H9 (cell line): ENCODE data around the gene ZSWIM4. TPM values are rescaled to one million over a fixed set of nuclear protein-coding genes. Genes with fewer than 3 reads are reported as not detected.

Experiments used
- DNase-seq: peaks from one replicate; pipeline ENCODE4 v3.0.0-alpha.2; 2017
- H2AFZ ChIP-seq: one replicate; pipeline ENCODE4 v1.6.1; 2013; ENCODE audit warnings: mild to moderate bottlenecking, low read length, control low read depth, moderate library complexity
- H2AK5ac ChIP-seq: 2 replicates; pipeline ENCODE4 v1.6.1; 2013; ENCODE audit warnings: low read length, control low read depth, mixed read lengths; ENCODE audit not compliant: insufficient read length
- H2BK120ac ChIP-seq: one replicate; pipeline ENCODE4 v1.6.1; 2013; ENCODE audit warnings: low read depth, mild to moderate bottlenecking, low read length, control low read depth, inconsistent platforms; ENCODE audit not compliant: poor library complexity, severe bottlenecking
- H2BK12ac ChIP-seq: 2 replicates; pipeline ENCODE4 v1.6.1; 2013; ENCODE audit warnings: low read length, control low read depth, mixed read lengths, low read depth; ENCODE audit not compliant: insufficient read length
- H2BK15ac ChIP-seq: 2 replicates; pipeline ENCODE4 v1.6.1; 2013; ENCODE audit warnings: low read depth, low read length, control low read depth
- H2BK20ac ChIP-seq: one replicate; pipeline ENCODE4 v1.6.1; 2013; ENCODE audit warnings: low read depth, mild to moderate bottlenecking, low read length, control low read depth, inconsistent platforms; ENCODE audit not compliant: poor library complexity, severe bottlenecking
- H2BK5ac ChIP-seq: 2 replicates; pipeline ENCODE4 v1.6.1; 2013; ENCODE audit warnings: low read length, control low read depth, mixed read lengths; ENCODE audit not compliant: insufficient read length
- H3K14ac ChIP-seq: 2 replicates; pipeline ENCODE4 v1.6.1; 2013; ENCODE audit warnings: low read length, control low read depth; ENCODE audit not compliant: insufficient read depth
- H3K18ac ChIP-seq: 2 replicates; pipeline ENCODE4 v1.6.1; 2013; ENCODE audit warnings: low read depth, mild to moderate bottlenecking, mixed read lengths, low read length, control low read depth; ENCODE audit not compliant: insufficient read length
- H3K23ac ChIP-seq: 2 replicates; pipeline ENCODE4 v1.6.1; 2013; ENCODE audit warnings: low read length, control low read depth, mixed read lengths, low read depth; ENCODE audit not compliant: insufficient read length
- H3K23me2 ChIP-seq: 2 replicates; pipeline ENCODE4 v1.6.1; 2013; ENCODE audit warnings: low read depth, mild to moderate bottlenecking, mixed read lengths, low read length, control low read depth; ENCODE audit not compliant: insufficient read length, poor library complexity, severe bottlenecking
- H3K27ac ChIP-seq: 2 replicates; pipeline ENCODE4 v1.5.1; 2013; ENCODE audit warnings: low read length, control low read depth, mixed read lengths, low read depth; ENCODE audit not compliant: insufficient read length
- H3K27me3 ChIP-seq: 2 replicates; pipeline ENCODE4 v1.6.1; 2013; ENCODE audit warnings: low read length, control low read depth, inconsistent platforms; ENCODE audit not compliant: insufficient read depth
- H3K4ac ChIP-seq: 2 replicates; pipeline ENCODE4 v1.6.1; 2013; ENCODE audit warnings: low read depth, mild to moderate bottlenecking, control low read depth, inconsistent platforms, low read length, moderate library complexity
- H3K4me1 ChIP-seq: 2 replicates; pipeline ENCODE4 v1.6.1; 2013; ENCODE audit warnings: low read length, control low read depth, inconsistent platforms; ENCODE audit not compliant: insufficient read depth
- H3K4me2 ChIP-seq: 2 replicates; pipeline ENCODE4 v1.6.1; 2013; ENCODE audit warnings: low read length, control low read depth, mixed read lengths; ENCODE audit not compliant: insufficient read length, insufficient read depth
- H3K56ac ChIP-seq: 2 replicates; pipeline ENCODE4 v1.6.1; 2013; ENCODE audit warnings: low read depth, mild to moderate bottlenecking, mixed read lengths, low read length, control low read depth; ENCODE audit not compliant: insufficient read length
- H3K79me1 ChIP-seq: 2 replicates; pipeline ENCODE4 v1.6.1; 2013; ENCODE audit warnings: low read depth, mild to moderate bottlenecking, moderate library complexity, low read length, control low read depth, inconsistent platforms; ENCODE audit not compliant: insufficient read depth, poor library complexity, severe bottlenecking
- H3K79me2 ChIP-seq: 2 replicates; pipeline ENCODE4 v1.6.1; 2013; ENCODE audit warnings: low read length, control low read depth, inconsistent platforms; ENCODE audit not compliant: insufficient read depth
- H3K9ac ChIP-seq: 2 replicates; pipeline ENCODE4 v1.6.1; 2013; ENCODE audit warnings: low read length, control low read depth, mixed read lengths; ENCODE audit not compliant: insufficient read length; ENCODE audit errors: extremely low read depth
- H3K9me3 ChIP-seq: one replicate; pipeline ENCODE4 v1.6.1; 2013; ENCODE audit warnings: low read depth, low read length, inconsistent platforms; ENCODE audit not compliant: control insufficient read depth
- H3T11ph ChIP-seq: one replicate; pipeline ENCODE4 v1.6.1; 2013; ENCODE audit warnings: mild to moderate bottlenecking, low read length, control low read depth, inconsistent platforms
- H4K20me1 ChIP-seq: one replicate; pipeline ENCODE4 v1.6.1; 2013; ENCODE audit not compliant: control insufficient read depth, insufficient read length, insufficient read depth
- H4K5ac ChIP-seq: 2 replicates; pipeline ENCODE4 v1.6.1; 2013; ENCODE audit warnings: low read depth, mild to moderate bottlenecking, mixed read lengths, low read length, control low read depth; ENCODE audit not compliant: insufficient read length
- H4K8ac ChIP-seq: replicated peaks from 2 replicates; pipeline ENCODE4 v1.6.1; 2013; ENCODE audit warnings: low read length, control low read depth, mixed read lengths, low read depth; ENCODE audit not compliant: insufficient read length
- H4K91ac ChIP-seq: 2 replicates; pipeline ENCODE4 v1.6.1; 2013; ENCODE audit warnings: low read depth, mild to moderate bottlenecking, moderate library complexity, mixed read lengths, low read length, control low read depth; ENCODE audit not compliant: insufficient read length
- H3K27ac Mint-ChIP-seq, 3 experiments: 2 replicates in 2 of 3; 3 replicates in 1 of 3; pipeline ENCODE4 v1.8.0; 2020 to 2021; ENCODE audit warnings: mixed read lengths in 3 of 3, mild to moderate bottlenecking in 1 of 3, moderate library complexity in 1 of 3
- H3K27me3 Mint-ChIP-seq: 2 replicates; pipeline ENCODE4 v1.8.0; 2021; ENCODE audit warnings: low read depth, mild to moderate bottlenecking, moderate library complexity, mixed read lengths
- H3K36me3 Mint-ChIP-seq, 3 experiments: 2 replicates in 2 of 3; 3 replicates in 1 of 3; pipeline ENCODE4 v1.8.0; 2020 to 2021; ENCODE audit warnings: low read depth in 3 of 3, mixed read lengths in 3 of 3; ENCODE audit not compliant: insufficient read depth in 1 of 3
- H3K4me1 Mint-ChIP-seq, 2 experiments: 2 replicates each; pipeline ENCODE4 v1.8.0; 2020; ENCODE audit warnings: mixed read lengths in 2 of 2
- H3K4me3 Mint-ChIP-seq, 2 experiments: 2 replicates in 1 of 2; 3 replicates in 1 of 2; pipeline ENCODE4 v1.8.0; 2020 to 2021; ENCODE audit warnings: mild to moderate bottlenecking in 2 of 2, mixed read lengths in 2 of 2, moderate library complexity in 1 of 2
- H3K9me3 Mint-ChIP-seq, 2 experiments: 2 replicates in 1 of 2; 3 replicates in 1 of 2; pipeline ENCODE4 v1.8.0; 2020; ENCODE audit warnings: mild to moderate bottlenecking in 2 of 2, mixed read lengths in 2 of 2, moderate library complexity in 1 of 2
- WGBS: extraction: QIAGEN DNeasy Blood & Tissue Kit; methylation state at CpG from one replicate; pipeline ENCODE4 v1.1.7; 2013; ENCODE audit warnings: missing lambda C conversion rate, low lambda C conversion rate, mixed read lengths; ENCODE audit not compliant: insufficient read length; ENCODE audit errors: extremely low coverage; 5-methylcytosine and 5-hydroxymethylcytosine counted together
- total RNA-seq: library from RNA; stranded (reverse); gene quantifications from 2 replicates; pipeline ENCODE4 v1.2.1, GENCODE V29; 2021
- TF ChIP-seq, protein P1 (sequence below): fragments of 200-600 bp; sonication (generic); conservative IDR thresholded peaks from 3 replicates; pipeline ENCODE4 v1.8.0; 2021; ENCODE audit warnings: antibody characterized with exemption, mild to moderate bottlenecking

The ZSWIM4 gene
- total RNA-seq, 1 experiment from 2014 or later, result 50.7 TPM

DNA sequence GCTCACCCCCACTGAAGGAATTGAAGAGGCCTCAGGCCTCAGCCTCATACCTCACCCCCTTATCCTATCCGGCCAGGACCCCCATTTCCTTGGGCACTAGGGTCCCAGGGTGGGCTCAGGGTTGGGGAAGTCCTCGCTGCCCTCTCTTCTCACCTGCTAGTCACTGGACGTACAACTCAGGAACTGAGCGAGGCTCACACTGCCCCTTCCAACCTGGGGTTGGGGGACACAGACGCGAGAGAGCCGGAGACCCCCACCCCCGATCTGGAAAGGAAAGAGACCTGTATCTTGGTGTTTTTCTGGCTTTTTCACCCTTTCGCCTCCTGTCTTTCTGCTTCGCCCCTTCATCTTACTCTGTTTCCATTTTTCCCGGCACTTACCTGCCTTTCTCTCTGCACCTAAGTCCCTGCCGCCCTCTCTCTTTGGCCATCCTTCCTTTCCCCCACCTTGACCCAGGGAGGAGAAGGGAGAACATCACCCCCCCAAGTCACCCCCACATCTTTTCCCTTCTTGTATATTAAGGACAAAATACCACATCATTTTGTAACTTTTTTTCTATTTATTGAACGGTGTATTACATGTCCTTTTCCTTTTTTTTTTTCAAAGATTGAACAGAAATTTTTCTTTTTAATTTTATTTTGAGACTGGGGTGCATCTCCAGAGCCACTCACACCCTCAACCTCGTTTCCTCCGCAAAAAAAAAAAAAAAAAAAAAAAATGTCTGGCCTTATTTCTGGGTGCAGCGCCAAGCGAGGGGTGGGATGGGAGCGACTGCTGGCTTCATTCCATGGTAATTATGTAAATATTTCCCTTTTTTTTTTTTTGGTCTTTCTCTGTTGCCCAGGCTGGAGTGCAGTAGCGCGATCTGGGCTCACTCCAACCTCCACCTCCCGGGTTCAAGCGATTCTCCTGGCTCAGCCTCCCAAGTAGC lies 36.6 kb downstream of the ZSWIM4 start:
- H3K56ac ChIP-seq, result no peak overlapping the region
- H3K9me3 ChIP-seq, result no peaks in the 10 kb centered on the region
- WGBS, result no CpG with 5 or more reads among the region's 22 CpGs
- no peaks in the 10 kb centered on the region for H4K20me1 ChIP-seq
- H4K8ac ChIP-seq, result no peak overlapping the region
- H2BK20ac ChIP-seq, result no peak overlapping the region
- no peaks in the 10 kb centered on the region; the same call in 1 of the 2 replicates for H3K27me3 Mint-ChIP-seq
- H4K91ac ChIP-seq, result no peak overlapping the region
- H3K18ac ChIP-seq, result no peak overlapping the region
- no peak overlapping the region for H3T11ph ChIP-seq
- H3K27ac Mint-ChIP-seq, result peak overlapping the region in 1 of 3 experiments; percentile 19; a peak in 2 of 7 replicates
- H3K36me3 Mint-ChIP-seq, result peaks cover 18 to 41% (median 41%) of the 10 kb centered on the region in 3 experiments; a peak in 6 of 7 replicates
- no peak overlapping the region for H3K23ac ChIP-seq
- no peaks in the 10 kb centered on the region for H3K79me2 ChIP-seq
- no peak overlapping the region for H2BK5ac ChIP-seq
- peaks cover 14 to 18% of the 10 kb centered on the region in 2 experiments for H3K4me1 Mint-ChIP-seq
- no peaks in the 10 kb centered on the region for H3K79me1 ChIP-seq
- H3K9me3 Mint-ChIP-seq, result no peaks in the 10 kb centered on the region; a peak in 1 of 5 replicates
- no peak overlapping the region for H4K5ac ChIP-seq
- H3K4me3 Mint-ChIP-seq, result peak overlapping the region in 1 of 2 experiments; percentile 44; a peak in 1 of 5 replicates
- H3K23me2 ChIP-seq, result peaks cover 7% of the 10 kb centered on the region
- no peak for DNase-seq
- no peak overlapping the region for H3K4ac ChIP-seq
- H2BK120ac ChIP-seq, result no peak overlapping the region
- H3K27ac ChIP-seq, result no peak overlapping the region
- no peak overlapping the region for H3K9ac ChIP-seq
- no peak overlapping the region for H2BK12ac ChIP-seq
- TF ChIP-seq, protein P1, sequence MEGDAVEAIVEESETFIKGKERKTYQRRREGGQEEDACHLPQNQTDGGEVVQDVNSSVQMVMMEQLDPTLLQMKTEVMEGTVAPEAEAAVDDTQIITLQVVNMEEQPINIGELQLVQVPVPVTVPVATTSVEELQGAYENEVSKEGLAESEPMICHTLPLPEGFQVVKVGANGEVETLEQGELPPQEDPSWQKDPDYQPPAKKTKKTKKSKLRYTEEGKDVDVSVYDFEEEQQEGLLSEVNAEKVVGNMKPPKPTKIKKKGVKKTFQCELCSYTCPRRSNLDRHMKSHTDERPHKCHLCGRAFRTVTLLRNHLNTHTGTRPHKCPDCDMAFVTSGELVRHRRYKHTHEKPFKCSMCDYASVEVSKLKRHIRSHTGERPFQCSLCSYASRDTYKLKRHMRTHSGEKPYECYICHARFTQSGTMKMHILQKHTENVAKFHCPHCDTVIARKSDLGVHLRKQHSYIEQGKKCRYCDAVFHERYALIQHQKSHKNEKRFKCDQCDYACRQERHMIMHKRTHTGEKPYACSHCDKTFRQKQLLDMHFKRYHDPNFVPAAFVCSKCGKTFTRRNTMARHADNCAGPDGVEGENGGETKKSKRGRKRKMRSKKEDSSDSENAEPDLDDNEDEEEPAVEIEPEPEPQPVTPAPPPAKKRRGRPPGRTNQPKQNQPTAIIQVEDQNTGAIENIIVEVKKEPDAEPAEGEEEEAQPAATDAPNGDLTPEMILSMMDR, result no peak
- H3K14ac ChIP-seq, result no peak overlapping the region
- H3K27me3 ChIP-seq, result no peaks in the 10 kb centered on the region
- H2BK15ac ChIP-seq, result no peak overlapping the region
- no peak overlapping the region for H2AK5ac ChIP-seq
- H2AFZ ChIP-seq, result no peak overlapping the region
- no peaks in the 10 kb centered on the region; the same call in 1 of the 2 replicates for H3K4me1 ChIP-seq
- H3K4me2 ChIP-seq, result no peak overlapping the region
